HG03159 (cell line): ENCODE measurements around the gene SMTN.
A peak's percentile ranks its signal among the peaks of the same experiment; 100 is the strongest.
"Not testable (repeated sequence)": the region's sequence is repeated elsewhere in the genome, so short reads cannot be mapped to it uniquely, and the experiment has no call there.

Experiments
- ATAC-seq: cut with Tn5 transposase; IDR thresholded peaks from one replicate; pipeline ENCODE4 v1.9.1; 2021; ENCODE audit warnings: mild to moderate bottlenecking, moderate library complexity; ENCODE audit not compliant: unreplicated experiment

SMTN gene

DNA sequence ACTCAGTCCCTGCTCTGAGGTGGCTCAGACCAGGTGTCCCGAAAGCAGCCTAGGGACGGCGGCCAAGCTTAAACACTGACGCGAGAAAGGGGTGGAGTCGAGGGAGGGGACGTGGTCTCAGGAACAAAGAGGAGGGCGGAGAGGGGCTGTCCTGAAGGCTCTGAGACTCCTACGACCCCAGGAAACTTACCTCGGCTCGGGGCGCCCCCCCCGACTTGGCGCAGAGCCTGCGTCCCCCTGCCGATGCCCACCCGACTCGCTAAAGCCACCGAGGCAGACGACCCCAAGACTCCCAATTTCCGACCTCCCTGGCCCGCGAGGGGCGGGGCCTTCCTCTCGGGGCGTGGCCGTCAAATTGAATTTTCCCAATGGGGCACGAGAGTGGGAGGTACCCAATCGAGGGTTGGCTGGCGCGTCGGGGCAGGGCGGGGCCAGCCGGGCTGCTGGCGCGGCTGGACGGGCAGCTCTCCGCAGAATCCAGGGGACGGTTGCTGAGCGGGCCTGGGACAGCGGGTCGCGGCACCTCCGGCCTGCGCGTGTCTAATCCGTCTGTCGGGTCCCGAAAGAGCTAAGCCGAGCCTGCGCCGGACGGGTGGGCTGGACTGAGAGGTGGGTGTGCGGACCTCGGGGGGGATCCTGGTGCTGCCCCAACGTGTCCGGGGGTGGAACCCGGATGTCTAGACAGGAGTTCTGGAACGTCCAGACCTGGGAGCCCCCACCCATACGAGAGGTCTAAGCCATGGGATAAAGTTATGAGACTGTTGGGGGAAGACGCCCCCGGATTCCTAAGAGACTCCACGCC lies at the start of gene SMTN:
SMTN (plus strand) TSS at position 471 of the 802 bp plus-strand sequence. CDS start 1,941 bp downstream, outside the sequence.
- peak; percentile 62 for ATAC-seq

DNA sequence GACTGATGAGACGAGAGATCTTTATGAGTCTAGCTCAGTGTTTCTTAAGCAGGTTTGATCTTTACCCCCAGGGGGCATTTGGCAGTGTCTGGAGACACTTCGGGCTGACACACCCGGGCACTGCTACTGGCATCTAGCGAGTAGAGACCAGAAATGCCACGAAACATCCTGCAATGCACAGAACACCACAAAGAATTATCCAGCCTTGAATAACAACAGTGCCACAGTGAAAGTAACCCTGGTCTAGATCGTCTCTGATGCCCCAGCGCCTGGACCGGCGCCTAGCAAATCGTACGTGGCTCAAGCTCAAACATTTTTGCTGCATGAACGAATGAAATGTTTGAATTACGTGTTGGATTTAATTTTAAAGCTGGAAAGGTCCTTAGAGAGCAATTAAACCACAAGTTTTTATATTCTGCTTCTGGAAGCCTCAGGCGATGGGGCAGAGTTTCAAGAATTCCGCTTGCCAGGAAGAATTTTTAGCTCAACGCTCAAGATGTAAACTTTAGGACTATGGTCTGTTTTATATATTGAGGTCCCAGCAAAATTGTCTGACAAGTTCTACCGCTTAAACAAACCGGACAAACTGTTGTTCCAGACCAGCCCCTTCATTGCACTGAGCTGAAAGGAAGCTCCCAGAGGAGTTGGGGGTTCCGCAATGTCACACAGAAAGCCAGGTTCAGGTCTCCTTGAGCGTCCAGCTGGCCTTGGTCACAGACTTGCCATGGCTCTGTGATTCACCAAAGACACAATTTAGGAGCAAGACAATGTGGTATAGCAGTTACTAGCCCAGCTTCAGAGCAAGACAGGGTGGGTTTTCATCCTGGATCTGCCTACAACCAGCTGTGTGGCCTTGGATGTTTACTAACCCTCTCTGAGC lies 44.2 kb upstream of the SMTN start:
- ATAC-seq = no peak

DNA sequence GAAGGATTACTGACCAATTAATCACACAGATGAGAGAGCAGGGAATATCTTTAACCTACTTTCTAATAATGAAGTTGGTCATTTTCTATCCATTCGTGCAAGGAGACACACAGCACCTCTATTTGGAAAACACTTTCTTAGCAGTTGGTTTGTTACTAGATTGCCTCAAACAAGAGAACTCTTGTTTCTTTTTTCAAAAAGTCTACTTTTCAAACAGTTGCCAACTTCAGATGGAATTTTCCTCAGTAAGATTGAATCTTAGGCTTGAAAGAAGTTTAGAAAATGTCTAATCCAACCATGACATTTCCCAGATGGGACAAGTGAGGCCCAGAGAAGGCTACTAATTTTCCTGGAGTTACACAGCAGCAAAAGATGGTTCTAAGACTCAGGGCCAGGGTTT lies 42.4 kb upstream of the SMTN start:
- ATAC-seq = no peak

DNA sequence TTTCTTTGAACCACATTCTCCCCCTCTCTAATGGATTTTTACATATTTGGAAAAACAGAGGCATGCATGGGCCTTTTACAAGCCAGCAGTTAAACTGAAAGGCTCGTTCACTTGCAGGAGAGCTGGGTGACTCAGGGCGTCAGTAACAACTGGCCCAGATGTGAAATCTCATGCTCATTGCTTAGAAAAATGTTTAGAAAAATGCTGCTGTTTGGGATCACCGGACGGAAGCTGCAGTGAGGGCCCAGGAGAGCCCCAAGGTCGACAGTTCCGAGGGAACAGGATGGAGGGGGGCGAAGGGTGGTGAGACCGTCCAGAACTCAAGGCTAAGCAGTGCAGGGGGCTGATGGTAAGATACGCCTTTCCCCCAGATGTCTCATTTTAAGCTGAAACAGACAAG lies 41.7 kb upstream of the SMTN start:
- no peak for ATAC-seq

DNA sequence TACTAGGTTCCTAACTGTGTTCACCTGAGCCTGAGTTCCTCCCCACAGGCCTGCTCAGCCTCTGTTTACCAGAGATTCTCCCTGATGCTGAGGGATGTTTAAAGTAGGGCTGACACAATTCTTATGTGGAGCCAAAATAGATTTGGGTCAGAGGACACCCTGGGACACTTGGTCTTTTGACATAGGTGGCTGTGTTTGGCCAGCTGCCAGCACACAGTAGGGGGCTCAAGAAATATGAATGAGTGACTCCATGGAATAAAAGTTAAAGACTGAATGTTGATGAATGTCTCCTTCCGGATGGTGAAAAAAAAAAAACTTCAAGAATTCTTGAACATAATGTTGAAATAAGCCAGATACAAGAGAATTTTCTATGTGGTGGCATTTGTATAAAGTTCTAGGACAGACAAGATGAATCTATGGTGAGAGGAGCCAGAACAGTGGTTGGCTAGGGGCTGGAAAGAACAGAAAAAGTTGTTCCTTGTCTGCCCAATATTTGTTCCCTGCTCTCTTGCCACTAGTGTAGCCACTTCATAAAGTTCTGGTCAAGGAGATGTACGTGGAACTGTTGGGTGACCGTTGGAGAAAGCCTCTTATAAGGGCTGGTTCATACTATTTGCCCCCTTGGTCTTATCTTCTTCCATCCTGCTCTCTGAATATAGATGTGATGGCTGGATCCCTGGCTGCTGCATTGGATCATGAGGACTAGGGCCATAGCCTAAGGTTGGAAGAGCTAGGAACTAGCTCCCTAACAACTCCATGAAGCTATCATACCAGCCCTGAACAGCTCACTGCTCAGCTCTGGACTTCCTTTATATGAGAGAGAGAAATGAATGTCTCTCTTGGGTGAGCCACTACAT lies 40.3 kb upstream of the SMTN start:
- ATAC-seq = no peak

DNA sequence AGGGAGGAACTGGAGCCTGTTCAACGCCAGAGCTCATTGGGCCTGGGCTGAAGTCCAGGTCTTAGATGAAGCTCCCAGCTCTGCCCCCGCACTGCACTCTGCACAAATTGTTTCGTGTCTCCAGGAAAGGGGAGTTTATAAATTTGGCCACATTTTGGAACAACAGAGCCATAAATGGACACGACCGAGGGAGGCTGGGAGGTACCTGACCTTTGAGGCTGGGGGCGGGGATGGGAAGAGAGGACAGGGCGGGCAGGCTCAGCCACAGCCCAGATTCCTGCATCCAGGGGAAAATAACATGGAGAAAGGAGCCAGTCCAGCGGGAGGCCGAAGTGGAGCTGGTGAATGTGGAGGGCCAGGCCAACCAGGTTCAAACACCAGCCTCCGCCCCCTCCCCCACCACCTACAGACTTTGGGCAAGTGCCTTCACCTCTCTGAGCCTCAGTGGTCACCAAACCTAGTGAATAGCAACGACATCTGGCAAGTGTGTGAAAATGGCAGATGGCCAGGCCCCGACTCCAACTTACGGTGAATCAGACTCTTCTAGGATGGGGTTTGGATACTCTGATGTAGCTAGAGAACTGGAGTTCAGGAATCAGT lies 36.8 kb upstream of the SMTN start:
- ATAC-seq = no peak

DNA sequence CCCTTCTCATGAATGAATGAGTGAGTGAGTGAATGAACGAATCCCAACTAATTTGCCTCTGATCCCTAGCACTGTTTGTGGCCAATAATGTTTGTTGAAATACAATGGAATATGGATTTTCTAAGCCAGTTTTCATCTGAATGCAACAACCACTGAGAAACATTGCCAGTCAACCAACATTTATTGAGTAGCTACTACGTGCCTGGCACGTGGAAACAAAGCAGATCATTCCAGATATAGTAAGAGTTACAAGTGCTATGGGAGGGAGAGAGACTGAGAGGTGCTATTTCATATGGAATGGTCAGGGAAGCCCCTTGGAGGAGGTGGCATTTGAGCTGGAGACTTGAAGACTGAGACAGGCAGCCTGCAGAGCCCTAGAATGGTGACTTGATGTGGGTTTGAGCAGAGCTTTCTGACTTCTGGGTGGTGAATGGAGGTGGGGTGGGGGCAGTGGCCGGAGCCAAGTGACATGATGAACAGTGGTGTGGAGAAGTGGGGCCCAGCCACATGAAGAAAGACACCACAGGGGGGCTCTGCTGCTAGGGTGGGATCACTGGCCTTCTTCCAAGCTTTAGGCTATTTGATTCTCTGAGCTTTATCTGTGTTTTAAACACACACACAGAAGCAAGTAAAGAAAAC lies 35.1 kb upstream of the SMTN start:
- ATAC-seq = no peak

DNA sequence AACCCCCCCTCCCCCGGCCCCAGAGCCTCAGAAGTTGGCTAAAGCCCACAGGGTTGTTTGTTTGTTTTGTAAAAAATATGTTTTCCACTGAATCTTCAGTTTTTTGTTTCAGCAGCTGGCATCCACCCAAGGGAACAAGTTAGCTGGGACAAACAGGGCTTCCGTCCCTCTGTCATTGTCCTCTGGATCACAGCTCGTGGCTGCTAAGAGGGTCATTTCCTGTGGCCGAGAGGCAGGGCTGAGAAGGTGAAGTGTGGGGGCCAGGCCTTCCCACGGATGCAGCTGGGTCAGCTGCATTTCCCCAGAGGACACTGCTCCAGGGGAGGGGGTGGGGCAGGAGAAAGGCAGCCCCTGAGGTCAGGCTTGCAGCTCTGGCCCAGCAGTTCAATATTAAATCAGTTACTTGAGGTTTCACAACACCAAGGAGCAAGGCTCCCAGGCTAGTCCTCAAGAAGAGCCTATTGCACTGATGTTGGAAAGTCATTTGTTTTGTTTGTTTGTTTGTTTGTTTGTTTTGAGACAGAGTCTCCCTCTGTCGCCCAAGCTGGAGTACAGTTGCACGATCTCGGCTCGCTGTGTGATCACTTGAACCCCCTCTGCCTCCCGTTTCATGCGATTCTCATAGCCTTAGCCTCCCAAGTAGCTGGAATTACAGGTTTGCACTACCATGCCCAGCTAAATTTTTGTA lies 34.4 kb upstream of the SMTN start:
- ATAC-seq = no peak

DNA sequence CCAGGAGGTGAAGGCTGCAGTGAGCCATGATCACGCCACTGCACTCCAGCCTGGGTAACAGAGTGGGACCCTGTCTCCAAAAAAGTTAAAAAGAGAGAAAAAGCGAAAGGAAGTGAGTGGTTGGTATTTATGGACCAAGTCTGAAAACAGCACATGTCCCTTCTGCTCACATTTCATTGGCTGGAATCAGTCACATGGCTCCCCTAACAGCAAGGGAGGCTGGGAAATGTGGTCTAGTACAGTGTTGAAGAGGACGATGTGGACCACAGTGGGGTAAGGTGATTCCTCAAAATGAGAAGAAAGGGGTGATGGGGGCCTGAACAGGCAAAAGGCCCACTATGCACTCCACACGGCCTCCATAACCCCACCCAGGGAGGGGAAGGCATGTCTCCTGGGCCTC lies 32.5 kb upstream of the SMTN start:
- ATAC-seq = no peak

DNA sequence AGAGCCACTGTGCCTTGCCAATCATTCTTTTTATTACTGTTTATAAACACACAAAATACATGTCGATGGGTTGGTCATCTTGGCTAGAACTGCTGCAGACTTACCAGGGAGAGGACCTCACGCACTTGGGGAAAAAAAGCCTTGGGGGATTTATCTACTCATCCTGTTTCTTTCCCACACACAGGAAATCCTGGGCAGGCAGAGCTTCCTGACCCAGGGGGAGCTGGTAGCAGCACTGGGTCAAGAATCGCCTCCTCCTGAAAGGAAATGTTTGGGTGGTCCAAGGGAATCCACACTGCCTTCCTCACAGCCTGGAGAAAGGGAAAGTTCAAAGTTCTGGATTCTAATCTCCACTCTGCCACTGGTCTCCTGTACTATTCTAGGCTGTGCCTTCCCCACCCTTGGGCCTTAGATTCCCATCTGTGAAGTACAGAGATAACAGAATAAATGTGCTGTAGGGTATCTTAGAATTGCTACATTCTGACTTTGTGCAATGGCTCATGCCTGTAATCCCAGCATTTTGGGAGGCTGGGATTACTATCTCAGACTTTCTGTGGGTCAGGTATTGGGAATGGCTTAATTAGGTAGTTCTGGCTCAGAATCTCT lies 31.2 kb upstream of the SMTN start:
- no peak for ATAC-seq

DNA sequence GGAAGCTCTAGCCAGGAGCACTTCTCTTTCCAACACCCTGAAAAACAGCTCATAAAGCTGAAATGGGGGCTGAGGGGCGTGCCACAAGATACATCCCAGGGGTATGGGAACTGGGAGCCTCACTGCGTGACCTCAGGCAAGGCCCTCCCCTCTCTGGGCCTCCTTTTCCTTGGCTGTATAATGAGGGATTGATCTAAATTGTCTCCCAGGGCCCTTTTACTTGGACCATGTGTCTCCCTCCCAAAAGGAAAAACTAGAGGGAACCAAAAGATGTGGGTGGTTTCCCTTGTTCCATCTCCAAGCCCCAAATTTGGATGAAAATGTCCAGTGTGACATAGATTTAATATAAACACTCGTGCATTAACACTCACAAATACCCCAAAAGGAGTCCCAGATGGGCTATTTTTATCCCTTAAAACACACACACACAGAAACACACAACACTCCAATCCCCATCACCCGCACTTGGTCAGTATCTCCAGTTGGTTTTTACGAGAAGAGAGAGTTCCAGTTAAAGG lies 25.9 kb upstream of the SMTN start:
- ATAC-seq = no peak

DNA sequence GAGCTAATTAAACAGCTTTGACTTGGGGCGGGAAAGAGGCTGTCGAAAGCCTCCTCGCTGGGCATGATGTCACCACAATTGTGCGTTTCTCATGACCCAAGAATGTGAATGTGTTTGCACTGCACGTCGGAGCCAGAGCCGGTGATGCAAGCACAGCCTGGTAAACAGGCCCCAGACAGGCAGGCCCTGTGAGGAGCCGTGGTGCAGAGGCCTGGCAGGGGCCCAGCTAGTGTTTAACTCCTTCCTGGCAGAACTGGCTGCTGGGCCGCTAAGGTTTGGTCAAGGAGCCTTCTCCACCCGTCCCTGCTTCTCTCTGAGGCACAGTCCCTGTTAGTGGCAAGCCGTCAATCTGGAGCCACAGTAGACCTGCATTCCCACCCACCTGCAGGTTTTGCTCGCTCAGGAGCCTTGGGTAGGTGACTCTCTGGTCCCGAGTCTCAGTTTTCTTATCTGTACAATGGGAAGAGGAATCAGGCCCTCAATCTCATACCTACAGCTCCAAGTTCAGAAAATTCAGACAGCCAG lies 25.4 kb upstream of the SMTN start:
- no peak for ATAC-seq

DNA sequence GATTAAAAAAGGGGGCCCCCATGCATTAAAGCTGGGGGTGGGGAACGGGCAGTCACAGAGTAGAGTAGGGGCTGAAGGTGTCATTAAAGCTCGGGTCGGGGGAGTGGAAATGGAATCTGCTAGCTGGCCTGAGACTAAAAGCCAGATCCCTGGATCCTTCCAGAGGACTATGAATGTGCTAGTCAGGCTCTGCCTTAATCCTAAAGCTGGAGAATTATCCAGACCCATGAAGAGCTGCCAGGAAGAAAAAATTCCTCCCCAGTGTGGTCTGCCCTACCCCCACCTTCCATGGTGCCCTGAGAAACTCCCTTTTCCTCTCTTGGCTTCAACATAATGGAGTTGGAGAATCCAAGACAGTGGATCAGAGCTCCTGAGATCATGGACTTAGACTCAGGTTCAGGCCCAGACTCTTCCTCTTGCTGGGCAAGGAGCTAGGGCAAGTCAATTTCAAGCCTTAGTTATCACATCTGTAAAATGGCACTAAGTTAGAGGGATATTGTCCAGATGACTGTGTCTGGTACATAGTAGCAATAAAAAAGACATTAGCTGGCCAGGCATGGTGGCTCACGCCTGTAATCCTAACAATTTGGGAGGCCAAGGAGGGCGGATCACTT lies 24.0 kb upstream of the SMTN start:
- no peak for ATAC-seq

DNA sequence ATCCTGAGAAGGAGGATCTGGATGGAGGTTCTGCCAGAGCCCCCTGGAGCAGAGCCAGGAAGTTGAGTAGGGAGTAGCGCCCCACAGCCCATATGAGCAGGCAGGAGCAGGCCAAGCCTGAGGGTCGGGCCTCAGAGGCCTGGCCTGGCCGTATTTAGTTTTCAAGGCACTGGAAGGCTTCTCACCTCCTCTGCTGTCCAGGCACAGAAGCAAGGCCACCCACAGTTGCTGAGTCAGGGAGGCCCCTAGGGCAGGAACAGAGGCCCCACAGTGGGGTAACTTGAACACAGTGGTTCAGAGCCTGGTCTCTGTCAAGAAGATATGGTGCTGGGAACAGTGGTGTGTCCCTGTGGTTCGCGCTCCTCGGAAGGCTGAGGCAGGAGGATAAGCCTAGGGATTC lies 21.5 kb upstream of the SMTN start:
- ATAC-seq = not testable (repeated sequence)

DNA sequence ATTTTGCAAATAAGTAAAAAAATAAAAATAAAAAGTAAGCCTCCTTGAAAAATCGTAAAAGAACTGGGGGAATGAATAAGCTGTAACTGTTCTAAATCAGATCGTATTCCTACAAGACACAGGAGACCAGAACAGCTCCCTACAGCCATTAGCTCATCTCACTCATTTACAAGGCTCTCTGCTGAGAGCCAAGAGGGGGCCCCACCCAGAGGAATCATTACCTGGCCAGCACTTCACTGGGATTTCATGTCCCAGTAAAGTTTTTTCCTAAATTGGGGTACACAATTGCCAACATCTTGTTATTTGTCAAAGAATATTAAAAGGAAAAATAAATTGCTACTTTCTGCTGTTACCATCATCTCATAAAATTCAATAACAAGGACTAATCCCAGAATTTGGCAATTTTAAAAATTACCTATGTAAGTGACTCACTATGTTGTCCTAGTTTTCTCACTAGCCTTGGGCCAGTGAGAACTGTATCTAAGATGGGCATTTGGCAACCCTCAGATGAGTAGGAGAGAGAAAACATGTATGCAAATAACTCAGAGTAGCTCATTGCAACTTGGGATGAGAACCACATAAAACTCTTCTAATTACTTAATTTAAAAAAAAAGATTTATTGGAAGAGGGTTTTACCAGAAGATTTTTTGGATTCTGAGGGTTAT lies 18.4 kb upstream of the SMTN start:
- ATAC-seq = no peak

DNA sequence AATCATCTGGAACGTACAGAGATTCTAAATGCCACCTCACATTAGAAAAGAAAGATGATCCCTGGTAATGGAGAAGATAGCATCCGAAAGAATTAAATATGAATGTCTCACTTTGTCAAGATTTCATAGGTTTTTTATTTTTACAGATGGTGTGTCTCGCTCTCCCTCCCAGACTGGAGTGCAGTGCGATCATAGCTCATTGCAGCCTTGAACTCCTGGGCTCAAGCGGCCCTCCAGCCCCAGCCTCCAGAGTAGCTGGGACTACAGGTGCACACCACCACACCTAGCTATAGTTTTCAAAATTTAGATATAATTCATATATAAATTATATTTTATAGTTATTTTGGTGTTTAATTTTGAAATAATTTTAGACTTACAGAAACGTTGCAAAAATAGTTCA lies 16.7 kb upstream of the SMTN start:
- ATAC-seq = no peak

DNA sequence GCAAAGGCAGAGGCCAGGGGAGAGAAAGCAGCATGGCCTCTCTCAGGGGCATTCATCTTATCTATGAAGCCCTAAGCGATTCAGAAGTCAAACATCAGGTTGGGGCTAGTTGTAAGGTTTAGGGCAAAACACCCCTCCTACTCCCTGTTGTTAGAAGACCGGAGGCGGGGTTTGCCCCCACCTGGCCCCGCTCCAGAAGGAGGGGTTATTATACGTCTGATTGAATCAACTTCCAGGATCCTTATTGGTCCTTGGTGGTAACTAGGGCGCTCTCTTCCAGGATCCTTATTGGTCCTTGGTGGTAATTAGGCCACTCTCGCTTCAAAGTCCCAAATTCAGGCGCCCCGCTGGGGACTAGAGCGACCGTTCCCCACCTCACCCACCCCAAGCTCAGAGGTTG lies 12.1 kb upstream of the SMTN start:
- ATAC-seq = no peak
